HG02642 (cell line): ENCODE measurements around the gene RAB5A.
"Not testable (repeated sequence)": the region's sequence is repeated elsewhere in the genome, so short reads cannot be mapped to it uniquely, and the experiment has no call there.

ENCODE experiments used
- ATAC-seq: cut with Tn5 transposase; IDR thresholded peaks from one replicate; pipeline ENCODE4 v1.9.1; 2021; ENCODE audit warnings: mild to moderate bottlenecking; ENCODE audit not compliant: unreplicated experiment, poor library complexity

The RAB5A gene

GRCh38 chr3:20022954-20023622 is 76.2 kb downstream of the RAB5A start:
- ATAC-seq, result no peak

- ATAC-seq, result no peak
These were observed 76.9 kb downstream of the RAB5A start for GRCh38 chr3:20023623-20024405.

- ATAC-seq, result no peak
These were observed 80.2 kb downstream of the RAB5A start for GRCh38 chr3:20027136-20027535.

GRCh38 chr3:20028905-20029331 is 82.0 kb downstream of the RAB5A start:
- ATAC-seq, result no peak

- ATAC-seq, result not testable (repeated sequence)
These were observed 85.0 kb downstream of the RAB5A start for GRCh38 chr3:20031939-20032338.
